CD14-positive monocyte (primary cell): ENCODE results near the gene MYO6. TPM values are rescaled to one million over a fixed set of nuclear protein-coding genes. Genes with fewer than 3 reads are reported as not detected.
A peak's percentile ranks its signal among the peaks of the same experiment; 100 is the strongest.

Experiments
- DNase-seq, 3 donors: peaks; one replicate each; pipeline ENCODE4 v3.0.0-alpha.2; 2011 to 2022
- H2AFZ ChIP-seq: 2 replicates; pipeline ENCODE4 v1.6.0; 2012; ENCODE audit warnings: mild to moderate bottlenecking, low read depth, low read length, inconsistent platforms; ENCODE audit not compliant: insufficient read depth, poor library complexity, severe bottlenecking
- H3K27ac ChIP-seq, 2 donors: 1 replicate in 1 of 2; 2 replicates in 1 of 2; pipeline ENCODE4 v1.5.1; 2012 to 2013; ENCODE audit warnings: low read length in 2 of 2, control low read depth in 1 of 2, inconsistent platforms in 1 of 2, low read depth in 1 of 2, mild to moderate bottlenecking in 1 of 2
- H3K27me3 ChIP-seq, 2 donors: one replicate each; pipeline versions ENCODE4 v1.6.0 to v1.6.1; 2011 to 2013; ENCODE audit warnings: low read length in 2 of 2; ENCODE audit not compliant: control insufficient read depth in 2 of 2, insufficient read depth in 2 of 2
- H3K36me3 ChIP-seq, 2 donors: replicated peaks in 1 of 2; 1 replicate in 1 of 2; 2 replicates in 1 of 2; pipeline versions ENCODE4 v1.5.1 to v1.6.1; 2012 to 2013; ENCODE audit warnings: low read length in 2 of 2, control low read depth in 1 of 2, inconsistent platforms in 1 of 2, mild to moderate bottlenecking in 1 of 2; ENCODE audit not compliant: insufficient read depth in 2 of 2, control insufficient read depth in 1 of 2
- H3K4me1 ChIP-seq, 2 donors: 1 replicate in 1 of 2; 2 replicates in 1 of 2; pipeline versions ENCODE4 v1.5.1 to v1.6.1; 2012 to 2013; ENCODE audit warnings: low read length in 2 of 2, control low read depth in 1 of 2, inconsistent platforms in 1 of 2, mild to moderate bottlenecking in 1 of 2, moderate library complexity in 1 of 2; ENCODE audit not compliant: insufficient read depth in 2 of 2, control insufficient read depth in 1 of 2
- H3K4me2 ChIP-seq: replicated peaks from 2 replicates; pipeline ENCODE3; 2012; ENCODE audit warnings: low read length, moderate library complexity, mild to moderate bottlenecking; ENCODE audit not compliant: poor library complexity, severe bottlenecking; ENCODE audit errors: extremely low read depth
- H3K4me3 ChIP-seq, 3 experiments: fragments of 200-600 bp in 1 of 3; sonication (generic) in 1 of 3; replicated peaks in 1 of 3; 1 replicate in 2 of 3; 2 replicates in 1 of 3; pipeline ENCODE4 v1.5.1; 2011 to 2013; ENCODE audit warnings: low read length in 3 of 3, mild to moderate bottlenecking in 3 of 3, control low read depth in 2 of 3, low read depth in 2 of 3, inconsistent platforms in 1 of 3, moderate library complexity in 1 of 3
- H3K79me2 ChIP-seq: 2 replicates; pipeline ENCODE4 v1.6.0; 2012; ENCODE audit warnings: mild to moderate bottlenecking, control low read depth, inconsistent platforms, low read length, moderate library complexity; ENCODE audit not compliant: insufficient read depth
- H3K9ac ChIP-seq: 2 replicates; pipeline ENCODE4 v1.6.0; 2017; ENCODE audit warnings: low read length, mild to moderate bottlenecking; ENCODE audit not compliant: insufficient read depth, poor library complexity, severe bottlenecking
- H3K9me3 ChIP-seq, 2 donors: replicated peaks in 1 of 2; 1 replicate in 1 of 2; 2 replicates in 1 of 2; pipeline versions ENCODE4 v1.5.1 to v1.6.1; 2012 to 2013; ENCODE audit warnings: low read length in 2 of 2, control low read depth in 1 of 2; ENCODE audit not compliant: control insufficient read depth in 1 of 2, insufficient read depth in 1 of 2
- H4K20me1 ChIP-seq: 2 replicates; pipeline ENCODE4 v1.6.0; 2012; ENCODE audit warnings: mild to moderate bottlenecking, low read length, control low read depth, moderate library complexity; ENCODE audit not compliant: insufficient read depth
- H3K27ac Mint-ChIP-seq, 7 donors: one replicate each; pipeline ENCODE4 v1.8.0; 2020; ENCODE audit warnings: mild to moderate bottlenecking in 7 of 7, mixed read lengths in 7 of 7, moderate library complexity in 6 of 7, inconsistent platforms in 2 of 7
- H3K27me3 Mint-ChIP-seq, 3 donors: one replicate each; pipeline ENCODE4 v1.8.0; 2021 to 2022; ENCODE audit warnings: low read depth in 3 of 3, mild to moderate bottlenecking in 3 of 3, mixed read lengths in 3 of 3, moderate library complexity in 3 of 3, inconsistent platforms in 1 of 3
- H3K36me3 Mint-ChIP-seq, 2 donors: one replicate each; pipeline ENCODE4 v1.8.0; 2020; ENCODE audit warnings: mixed read lengths in 2 of 2, inconsistent platforms in 1 of 2, mild to moderate bottlenecking in 1 of 2
- H3K4me1 Mint-ChIP-seq: one replicate; pipeline ENCODE4 v1.8.0; 2020; ENCODE audit warnings: mild to moderate bottlenecking, mixed read lengths
- H3K4me3 Mint-ChIP-seq, 2 donors: one replicate each; pipeline ENCODE4 v1.8.0; 2020; ENCODE audit warnings: mild to moderate bottlenecking in 2 of 2, mixed read lengths in 2 of 2, moderate library complexity in 1 of 2
- H3K9me3 Mint-ChIP-seq, 7 donors: one replicate each; pipeline ENCODE4 v1.8.0; 2020 to 2022; ENCODE audit warnings: mixed read lengths in 7 of 7, mild to moderate bottlenecking in 6 of 7, moderate library complexity in 6 of 7, inconsistent platforms in 2 of 7
- CTCF ChIP-seq: fragments of 200-600 bp; IDR thresholded peaks from one replicate; pipeline ENCODE4 v1.8.0; 2022; ENCODE audit warnings: antibody characterized with exemption, mild to moderate bottlenecking
- WGBS: methylation state at CpG from one replicate; pipeline ENCODE4 v1.1.5; 2013; ENCODE audit warnings: missing lambda C conversion rate; ENCODE audit not compliant: insufficient coverage; 5-methylcytosine and 5-hydroxymethylcytosine counted together
- intact Hi-C, 2 donors: fragments of 100-400 bp; cut with micrococcal nuclease; formaldehyde crosslinking; loops; one replicate each; pipeline versions ENCODE4 v1.15.0 to v1.15.1; 2023
- polyA plus RNA-seq, 3 donors: library from polyadenylated mRNA; depleted of rRNA in 1 of 3; unstranded in 2 of 3; stranded (reverse) in 1 of 3; fragments of 300-500 nt in 2 of 3; fragments of >200 nt in 1 of 3; fragmentation: Illumina TruSeq in 2 of 3; gene quantifications; 1 replicate in 2 of 3; 2 replicates in 1 of 3; pipeline ENCODE4 v1.2.3, GENCODE V29; 2012 to 2021

Gene MYO6
- polyA plus RNA-seq, 3 donors = not detected

- DNase-seq = no peak
- no peaks in the 10 kb centered on the region for H4K20me1 ChIP-seq
- no peaks in the 10 kb centered on the region for H3K79me2 ChIP-seq
- H3K9me3 Mint-ChIP-seq = no peaks in the 10 kb centered on the region
- TF ChIP-seq CTCF = no peak
- no peaks in the 10 kb centered on the region for H3K4me1 ChIP-seq
- H3K27me3 ChIP-seq = peaks cover 0 to 2% of the 10 kb centered on the region in 2 donors
- H3K27me3 Mint-ChIP-seq = peaks cover 1 to 3% (median 3%) of the 10 kb centered on the region in 3 donors
- no peaks in the 10 kb centered on the region for H3K9me3 ChIP-seq
- no peak overlapping the region for H3K27ac ChIP-seq
- no peaks in the 10 kb centered on the region for H3K4me1 Mint-ChIP-seq
- intact Hi-C loops = no loop called here
- H3K27ac Mint-ChIP-seq = no peak overlapping the region
- H3K36me3 Mint-ChIP-seq = no peaks in the 10 kb centered on the region
- no peak overlapping the region for H3K4me3 ChIP-seq
- no peak overlapping the region for H3K9ac ChIP-seq
- no peak overlapping the region for H2AFZ ChIP-seq
- H3K4me2 ChIP-seq = no peak overlapping the region
- no peak overlapping the region for H3K4me3 Mint-ChIP-seq
- H3K36me3 ChIP-seq = no peaks in the 10 kb centered on the region
- 100% methylated on average over 3 of the region's 8 CpGs for WGBS
These were observed 143.3 kb downstream of the MYO6 start for GRCh38 chr6:75892384-75892783.

- H3K79me2 ChIP-seq = no peaks in the 10 kb centered on the region
- no peak overlapping the region for H3K4me3 ChIP-seq
- Mint-ChIP-seq H3K4me1 (no peaks in the 10 kb centered on the region), H3K4me3 (no peak overlapping the region), H3K27ac (no peak overlapping the region), H3K9me3 (no peaks in the 10 kb centered on the region), H3K36me3 (no peaks in the 10 kb centered on the region), H3K27me3 (peaks cover 0 to 3% (median 3%) of the 10 kb centered on the region in 3 donors)
- H3K4me2 ChIP-seq = no peak overlapping the region
- no peak overlapping the region for H2AFZ ChIP-seq
- H4K20me1 ChIP-seq = no peaks in the 10 kb centered on the region
- peak in 2 of 3 donors; percentile 5 to 25 for DNase-seq
- TF ChIP-seq CTCF = peak; percentile 82
- H3K27ac ChIP-seq = no peak overlapping the region
- no peaks in the 10 kb centered on the region for H3K36me3 ChIP-seq
- H3K9ac ChIP-seq = no peak overlapping the region
- no peaks in the 10 kb centered on the region for H3K9me3 ChIP-seq
- intact Hi-C loops = no loop called here
- peaks cover 0 to 2% of the 10 kb centered on the region in 2 donors for H3K27me3 ChIP-seq
- no CpG with 5 or more reads among the region's 5 CpGs for WGBS
- no peaks in the 10 kb centered on the region for H3K4me1 ChIP-seq
These were observed 144.2 kb downstream of the MYO6 start for GRCh38 chr6:75893058-75893775.
